ENCODE data around the gene ACOX3. TPM values are rescaled to one million over a fixed set of nuclear protein-coding genes. Genes with fewer than 3 reads are reported as not detected.

The ACOX3 gene
- total RNA-seq, 1 donor from 2014 or later = 16.6 TPM

DNA sequence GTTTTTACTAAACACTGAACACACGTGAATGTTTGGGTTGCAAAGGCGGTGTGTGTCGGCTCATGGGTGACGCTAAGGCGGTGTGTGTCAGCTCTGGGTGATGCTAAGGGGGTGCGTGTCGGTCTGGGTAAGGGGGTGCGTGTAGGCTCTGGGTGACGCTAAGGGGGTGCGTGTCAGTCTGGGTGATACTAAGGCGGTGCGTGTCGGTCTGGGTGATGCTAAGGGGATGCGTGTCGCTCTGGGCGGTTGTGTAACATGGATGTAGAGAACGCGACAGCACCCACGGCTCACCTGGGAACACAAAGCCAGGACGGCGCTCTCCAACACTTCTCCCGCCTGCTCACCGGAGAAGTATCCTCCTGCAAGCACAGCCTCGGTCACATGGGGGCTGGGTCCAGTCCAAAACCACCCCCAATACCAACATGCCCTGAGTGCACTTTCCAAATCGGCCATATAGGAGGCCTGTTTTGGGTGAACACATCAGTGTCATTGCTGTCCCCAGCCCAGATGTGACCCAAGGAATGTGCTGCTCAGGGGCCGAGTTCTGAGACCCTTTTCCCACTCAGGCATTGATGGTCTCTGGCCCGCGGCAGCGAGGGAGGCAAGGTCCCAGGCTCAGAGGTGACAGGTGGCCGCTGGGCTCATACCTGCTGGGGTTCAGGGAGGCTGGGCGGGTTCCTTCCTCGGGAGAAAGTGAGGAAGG is 67.1 kb downstream of the ACOX3 start:
- Mint-ChIP-seq H3K36me3 (ENCODE audit: low read depth) (no peaks in the 10 kb centered on the region), H3K27me3 (ENCODE audit: low read depth) (no peaks in the 10 kb centered on the region), H3K4me1 (no peaks in the 10 kb centered on the region), H3K9me3 (no peaks in the 10 kb centered on the region), H3K27ac (ENCODE audit: unreplicated experiment) (no peak overlapping the region), H3K4me3 (no peak overlapping the region)
- no peak for DNase-seq (ENCODE audit: low read depth, low spot score)
- TF ChIP-seq, protein P1, sequence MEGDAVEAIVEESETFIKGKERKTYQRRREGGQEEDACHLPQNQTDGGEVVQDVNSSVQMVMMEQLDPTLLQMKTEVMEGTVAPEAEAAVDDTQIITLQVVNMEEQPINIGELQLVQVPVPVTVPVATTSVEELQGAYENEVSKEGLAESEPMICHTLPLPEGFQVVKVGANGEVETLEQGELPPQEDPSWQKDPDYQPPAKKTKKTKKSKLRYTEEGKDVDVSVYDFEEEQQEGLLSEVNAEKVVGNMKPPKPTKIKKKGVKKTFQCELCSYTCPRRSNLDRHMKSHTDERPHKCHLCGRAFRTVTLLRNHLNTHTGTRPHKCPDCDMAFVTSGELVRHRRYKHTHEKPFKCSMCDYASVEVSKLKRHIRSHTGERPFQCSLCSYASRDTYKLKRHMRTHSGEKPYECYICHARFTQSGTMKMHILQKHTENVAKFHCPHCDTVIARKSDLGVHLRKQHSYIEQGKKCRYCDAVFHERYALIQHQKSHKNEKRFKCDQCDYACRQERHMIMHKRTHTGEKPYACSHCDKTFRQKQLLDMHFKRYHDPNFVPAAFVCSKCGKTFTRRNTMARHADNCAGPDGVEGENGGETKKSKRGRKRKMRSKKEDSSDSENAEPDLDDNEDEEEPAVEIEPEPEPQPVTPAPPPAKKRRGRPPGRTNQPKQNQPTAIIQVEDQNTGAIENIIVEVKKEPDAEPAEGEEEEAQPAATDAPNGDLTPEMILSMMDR (conservative IDR thresholded peaks at IDR 0.05) = no peak

DNA sequence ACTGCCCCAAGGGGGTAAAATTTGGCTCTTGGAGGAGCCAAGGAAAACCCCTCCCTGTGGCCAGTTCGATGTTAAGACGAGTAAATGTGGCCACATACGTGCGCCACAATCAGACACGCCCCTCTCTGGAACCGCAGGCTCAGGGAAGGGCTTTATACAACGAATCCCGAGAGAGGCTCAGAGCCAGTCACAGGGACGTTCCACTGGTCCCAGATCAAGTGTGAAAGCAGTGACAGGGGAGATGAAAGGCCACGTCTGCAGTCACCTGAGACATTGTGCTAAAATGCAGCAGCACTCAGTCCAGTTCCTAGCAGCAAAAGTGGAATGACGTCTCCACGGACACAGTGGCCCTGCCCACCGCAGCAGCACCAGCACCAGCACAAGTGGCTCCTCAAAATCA is 68.0 kb downstream of the ACOX3 start:
- TF ChIP-seq, protein P1 (conservative IDR thresholded peaks at IDR 0.05) = no peak
- no peak overlapping the region for H3K4me3 Mint-ChIP-seq
- H3K27me3 Mint-ChIP-seq (ENCODE audit: low read depth) = no peaks in the 10 kb centered on the region
- no peaks in the 10 kb centered on the region for H3K9me3 Mint-ChIP-seq
- H3K4me1 Mint-ChIP-seq = no peaks in the 10 kb centered on the region
- no peak overlapping the region for H3K27ac Mint-ChIP-seq (ENCODE audit: unreplicated experiment)
- DNase-seq (ENCODE audit: low read depth, low spot score) = no peak
- no peaks in the 10 kb centered on the region for H3K36me3 Mint-ChIP-seq (ENCODE audit: low read depth)

- Mint-ChIP-seq H3K4me1 (no peaks in the 10 kb centered on the region), H3K4me3 (no peak overlapping the region), H3K9me3 (no peaks in the 10 kb centered on the region), H3K27ac (ENCODE audit: unreplicated experiment) (no peak overlapping the region), H3K27me3 (ENCODE audit: low read depth) (no peaks in the 10 kb centered on the region), H3K36me3 (ENCODE audit: low read depth) (no peaks in the 10 kb centered on the region)
- TF ChIP-seq, protein P1 (conservative IDR thresholded peaks at IDR 0.05) = no peak
- DNase-seq (ENCODE audit: low read depth, low spot score) = no peak
Observed at GRCh38 chr4:8371596-8371995, 68.9 kb downstream of the ACOX3 start.

GRCh38 chr4:8370835-8371595 is 69.5 kb downstream of the ACOX3 start:
- Mint-ChIP-seq H3K27me3 (ENCODE audit: low read depth) (no peaks in the 10 kb centered on the region), H3K27ac (ENCODE audit: unreplicated experiment) (no peak overlapping the region), H3K4me3 (no peak overlapping the region), H3K36me3 (ENCODE audit: low read depth) (no peaks in the 10 kb centered on the region), H3K4me1 (no peaks in the 10 kb centered on the region), H3K9me3 (no peaks in the 10 kb centered on the region)
- TF ChIP-seq, protein P1 (conservative IDR thresholded peaks at IDR 0.05) = no peak
- DNase-seq (ENCODE audit: low read depth, low spot score) = no peak

DNA sequence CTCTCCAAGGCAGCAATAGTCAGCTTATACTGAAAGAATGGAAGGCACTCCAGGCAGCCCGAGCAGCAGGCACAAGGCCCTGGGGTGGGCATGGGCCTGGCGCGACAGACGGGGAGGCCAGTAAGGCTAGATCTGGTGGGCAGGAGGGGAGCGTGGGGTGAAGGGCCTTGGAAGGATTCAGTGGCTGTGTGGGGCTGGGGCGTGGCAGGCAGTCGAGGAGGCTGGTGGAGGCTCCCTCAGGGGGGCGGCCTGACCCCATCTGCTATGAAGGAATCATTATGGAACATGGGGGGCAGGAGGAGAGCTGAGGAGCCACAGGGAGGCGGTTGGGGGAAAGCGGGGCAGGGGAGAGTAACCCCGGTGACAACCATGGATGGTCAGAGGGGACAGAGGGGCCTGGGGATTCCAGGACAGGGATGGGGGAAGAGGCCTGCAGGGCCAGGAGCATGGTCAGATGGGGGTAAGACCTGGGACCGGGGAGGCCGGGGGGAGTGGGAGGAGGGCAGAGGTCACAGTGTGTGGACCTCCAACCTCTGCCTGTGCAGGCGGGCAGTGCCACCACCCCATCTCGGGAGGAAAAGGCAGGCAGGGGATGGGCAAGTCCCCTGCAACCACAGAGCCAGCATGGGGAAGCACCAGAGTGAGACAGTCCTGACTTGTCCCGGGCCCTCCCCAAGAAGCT is 70.3 kb downstream of the ACOX3 start:
- H3K36me3 Mint-ChIP-seq (ENCODE audit: low read depth) = no peaks in the 10 kb centered on the region
- H3K4me3 Mint-ChIP-seq = no peak overlapping the region
- no peak overlapping the region for H3K27ac Mint-ChIP-seq (ENCODE audit: unreplicated experiment)

More for the DNA sequence above, 70.3 kb downstream of the ACOX3 start:
- H3K27me3 Mint-ChIP-seq (ENCODE audit: low read depth) = no peaks in the 10 kb centered on the region
- no peaks in the 10 kb centered on the region for H3K9me3 Mint-ChIP-seq
- TF ChIP-seq, protein P1 (conservative IDR thresholded peaks at IDR 0.05) = no peak
- H3K4me1 Mint-ChIP-seq = no peaks in the 10 kb centered on the region
- DNase-seq (ENCODE audit: low read depth, low spot score) = no peak

Data from neural crest cell (in vitro differentiated cells).